HG03060 (cell line): Measurements from ENCODE around the gene NTM.

ENCODE experiments used
- ATAC-seq: cut with Tn5 transposase; IDR thresholded peaks from one replicate; pipeline ENCODE4 v1.9.1; 2021; ENCODE audit warnings: low read depth, moderate number of reproducible peaks; ENCODE audit not compliant: unreplicated experiment

NTM gene

DNA sequence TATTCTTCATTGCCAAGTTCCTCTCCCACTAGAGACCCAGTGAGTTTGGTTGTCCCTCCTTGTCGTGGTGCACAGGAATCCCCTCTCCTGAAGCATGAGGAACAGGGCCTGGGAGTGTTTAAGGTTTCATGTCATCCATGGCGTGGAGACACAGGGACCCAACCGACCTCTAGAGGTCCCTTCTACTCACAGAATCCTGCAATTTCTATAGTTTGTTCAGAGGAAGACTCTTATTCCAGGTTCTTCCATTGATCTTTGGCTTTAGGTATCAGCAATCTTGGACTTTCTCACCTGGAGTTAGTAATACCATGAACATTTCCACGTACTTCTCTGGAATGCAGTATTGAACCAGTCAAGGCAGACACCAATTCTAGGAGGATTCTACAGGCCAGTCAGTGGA, 548.2 kb downstream of the NTM start:
- ATAC-seq, result no peak

DNA sequence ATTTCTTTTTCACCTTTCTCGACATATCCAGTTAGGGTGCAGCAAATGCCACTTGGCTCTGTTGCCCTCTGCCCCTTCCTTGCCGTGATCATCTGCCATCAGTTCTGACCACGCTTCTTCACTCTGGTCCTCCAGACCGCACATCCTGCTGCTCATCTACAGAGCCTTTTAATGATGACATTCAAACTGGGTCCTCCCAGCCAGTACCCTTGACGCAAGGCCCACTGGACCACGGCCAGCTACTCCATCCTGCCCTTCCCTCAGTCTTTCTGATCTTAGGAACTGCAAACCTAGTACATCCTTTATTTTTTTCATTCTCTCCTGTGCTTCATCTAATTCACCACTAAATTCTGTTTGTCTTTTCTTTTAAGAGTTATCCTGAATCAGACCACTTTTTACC, 551.8 kb downstream of the NTM start:
- ATAC-seq, result no peak

DNA sequence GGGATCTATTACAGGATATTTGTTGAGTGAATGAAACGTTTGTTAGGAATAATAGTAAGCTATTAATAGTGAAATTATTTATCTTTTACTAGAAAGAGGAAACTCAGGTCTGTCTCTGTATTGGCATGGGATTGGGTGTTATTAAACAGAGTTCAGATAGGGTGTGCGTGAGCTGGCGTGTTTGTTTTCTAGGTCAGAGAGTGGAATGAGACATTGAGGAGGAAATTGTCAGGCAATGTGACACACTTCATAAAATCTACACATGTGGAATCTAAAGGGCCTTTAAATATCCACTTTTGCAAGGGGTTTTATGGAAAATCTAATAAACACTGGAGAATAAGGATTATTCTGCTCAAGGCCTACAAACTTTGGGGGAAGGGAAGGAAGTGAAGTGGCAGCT, 552.9 kb downstream of the NTM start:
- ATAC-seq, result no peak

DNA sequence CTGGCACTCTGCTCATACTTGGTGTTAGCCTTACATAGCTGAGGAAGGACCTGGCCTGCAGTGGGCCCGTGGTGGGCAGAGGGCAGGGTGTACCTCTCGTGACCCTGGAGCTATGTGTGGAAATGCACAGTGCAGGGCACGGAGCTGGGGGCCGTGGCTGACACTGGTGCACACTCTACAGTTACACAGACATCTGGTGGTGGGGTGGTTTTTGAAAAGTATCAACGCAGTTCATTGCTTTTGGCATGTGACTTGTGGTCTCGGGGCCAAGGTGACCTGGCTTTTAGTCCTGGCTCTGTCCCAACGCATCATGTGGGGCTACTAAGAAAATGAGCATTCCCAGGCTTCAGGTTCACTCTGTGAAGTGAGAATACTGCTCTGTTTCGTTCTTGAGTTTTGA, 553.6 kb downstream of the NTM start:
- no peak for ATAC-seq

DNA sequence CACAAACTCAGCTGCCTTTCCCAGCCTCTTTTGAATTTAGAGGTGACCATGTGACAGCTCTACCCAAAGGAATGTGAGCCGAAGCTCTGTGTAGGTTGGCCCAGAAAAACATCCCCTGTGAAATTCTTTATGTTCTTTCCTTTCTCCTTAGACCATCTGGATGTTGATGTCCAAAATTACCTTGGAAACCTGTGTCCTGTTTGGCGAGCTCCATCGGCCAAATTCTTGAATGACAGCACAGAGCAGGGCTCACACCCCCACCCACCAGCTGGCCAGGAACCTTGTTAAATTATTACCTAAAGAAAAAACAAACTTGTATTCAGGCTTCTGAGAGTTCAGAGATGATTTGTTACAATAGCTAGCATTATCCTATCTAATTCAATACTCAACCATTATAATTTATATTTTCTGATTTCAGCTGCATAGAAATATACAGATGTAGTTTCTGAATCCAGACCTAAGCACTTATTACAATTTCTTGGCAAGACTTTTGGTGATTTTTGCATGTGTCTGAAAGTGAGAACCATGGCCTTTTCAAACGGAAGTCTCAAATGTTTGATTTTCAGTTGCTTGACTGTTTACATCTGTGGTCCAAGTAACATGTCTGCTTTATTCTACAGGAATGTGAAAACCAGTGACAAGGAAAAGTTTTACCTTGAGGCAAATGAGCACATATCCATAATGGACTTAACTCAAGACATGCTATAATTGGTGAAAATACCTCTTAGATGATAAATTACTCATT, 554.2 kb downstream of the NTM start:
- no peak for ATAC-seq

DNA sequence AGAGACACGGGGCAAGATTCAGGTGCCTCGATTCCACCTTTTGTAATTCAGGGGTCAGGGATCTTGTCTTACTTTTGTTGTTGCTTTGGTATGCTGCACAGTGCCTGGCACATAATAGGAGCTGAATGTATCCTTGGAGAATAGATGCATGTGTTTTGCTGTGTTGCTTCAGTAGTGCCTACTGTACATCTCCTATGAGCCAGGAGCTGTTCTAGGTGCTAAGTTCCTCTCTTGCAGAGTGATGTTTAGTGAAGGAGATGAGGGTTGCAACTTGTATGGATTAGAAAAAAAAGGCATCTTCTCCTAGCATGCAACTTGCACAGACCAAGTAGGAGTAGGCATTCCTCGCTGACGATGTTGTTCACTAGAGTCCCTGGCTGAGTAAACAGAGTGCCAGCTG, 555.4 kb downstream of the NTM start:
- ATAC-seq, result no peak

DNA sequence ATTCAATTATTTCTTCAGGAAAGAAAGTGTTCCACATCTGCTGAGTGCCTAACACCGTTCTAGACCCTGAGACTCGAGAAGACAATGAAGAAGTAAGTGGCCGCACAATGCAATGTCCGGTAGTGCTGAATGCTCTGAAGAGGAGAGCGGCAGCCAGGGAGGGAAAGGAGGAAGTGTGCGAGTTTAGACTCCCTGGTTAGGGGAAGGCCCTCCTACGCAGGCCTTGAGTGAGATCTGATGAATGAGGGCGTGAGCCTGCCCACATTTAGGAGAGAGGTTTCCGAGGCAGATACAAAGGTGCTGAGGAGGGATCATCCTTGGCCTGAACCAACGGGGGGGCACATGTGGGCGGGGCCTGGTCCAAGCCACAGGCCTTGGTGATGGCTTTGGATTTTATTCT, 558.6 kb downstream of the NTM start:
- peak; percentile 55 for ATAC-seq

DNA sequence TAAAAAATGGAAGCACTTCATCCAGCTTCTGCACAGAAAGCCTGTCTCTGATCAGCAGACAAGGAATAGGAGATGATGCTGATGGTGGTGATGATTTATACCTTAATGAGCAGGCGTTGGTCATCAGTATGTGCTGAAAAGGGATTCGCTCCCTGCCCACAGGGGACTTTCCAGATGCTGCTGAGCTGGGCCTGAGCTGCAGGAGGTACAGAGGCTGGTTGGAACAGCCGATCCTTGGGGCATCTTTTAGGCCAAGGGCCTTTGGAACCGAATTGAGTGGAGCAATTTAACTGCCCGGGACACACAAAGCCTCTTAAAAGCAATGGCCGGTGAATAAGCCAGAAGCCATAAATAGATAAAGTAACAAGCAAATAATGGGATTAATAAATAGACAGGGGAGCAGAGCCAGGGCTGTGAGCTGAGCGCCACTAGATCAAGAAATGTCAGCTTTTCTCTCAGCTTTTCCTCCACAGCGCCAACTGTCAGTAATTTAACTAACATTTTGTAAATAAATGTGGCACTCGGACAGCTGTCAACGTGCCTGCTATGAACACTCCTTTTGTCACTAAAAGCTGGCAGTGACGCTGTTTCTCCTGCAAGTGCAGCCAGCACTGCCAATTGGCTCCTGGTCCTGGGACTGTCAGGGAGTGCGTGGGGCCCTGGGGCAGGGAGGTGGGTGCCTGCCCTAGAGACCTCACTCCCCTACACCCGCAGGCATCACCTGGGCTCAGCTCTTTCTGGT, 562.3 kb downstream of the NTM start:
- ATAC-seq, result no peak

DNA sequence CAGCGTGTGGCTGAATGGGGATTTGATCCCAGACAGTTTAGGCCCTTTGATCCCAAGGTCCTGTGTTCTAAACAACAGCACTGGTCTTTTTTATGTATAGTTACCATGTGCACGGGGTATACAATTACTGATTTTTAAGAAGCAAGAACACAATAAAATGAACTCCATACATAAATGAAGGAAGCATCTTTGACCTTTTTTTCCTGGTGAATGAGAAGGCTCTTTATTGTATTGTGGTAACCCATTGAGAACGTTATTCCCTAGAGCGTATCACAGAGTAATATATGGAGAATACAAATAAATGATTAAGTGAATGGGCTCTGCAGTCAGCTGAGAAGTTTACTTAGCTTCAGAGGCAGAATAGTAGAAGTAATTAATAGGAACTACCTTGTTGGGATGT, 563.6 kb downstream of the NTM start:
- ATAC-seq, result no peak

DNA sequence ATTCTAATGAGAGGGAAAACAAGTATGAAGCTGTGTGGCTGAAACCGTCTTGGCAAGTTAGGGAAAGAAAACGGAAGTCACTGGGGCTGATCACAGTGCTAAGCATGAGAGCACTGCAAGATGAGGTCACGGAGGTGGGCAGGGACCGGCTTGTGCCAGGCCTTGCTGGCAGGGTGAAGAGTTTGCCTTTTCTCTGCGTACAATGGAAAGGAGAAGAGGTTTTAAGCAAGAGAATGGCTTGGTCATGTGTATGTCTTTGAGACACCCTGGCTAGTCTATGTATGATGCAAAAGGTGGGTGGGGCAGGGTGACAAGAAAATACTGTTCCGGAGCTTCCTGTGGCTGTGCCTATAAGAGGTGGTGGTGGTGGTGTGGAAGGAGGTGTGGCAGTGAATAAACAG, 567.9 kb downstream of the NTM start:
- no peak for ATAC-seq

DNA sequence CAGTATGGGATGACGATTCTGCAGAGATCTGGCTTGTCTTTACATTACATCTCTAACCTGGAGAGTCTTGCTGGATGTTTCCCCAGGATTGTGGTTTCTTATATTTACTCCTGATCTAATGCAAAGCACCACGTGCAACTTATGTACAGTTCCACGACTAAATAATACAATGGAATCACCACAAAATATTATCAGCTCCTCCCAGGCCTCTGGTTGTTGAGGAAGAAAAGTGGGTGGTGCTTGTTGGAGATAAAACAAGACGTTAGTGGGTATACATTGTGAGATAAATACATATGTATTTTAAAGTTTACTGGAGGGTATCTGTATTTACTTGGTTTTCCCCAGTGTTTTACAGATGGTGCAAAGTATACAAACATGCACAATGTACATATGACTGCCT, 569.7 kb downstream of the NTM start:
- no peak for ATAC-seq

DNA sequence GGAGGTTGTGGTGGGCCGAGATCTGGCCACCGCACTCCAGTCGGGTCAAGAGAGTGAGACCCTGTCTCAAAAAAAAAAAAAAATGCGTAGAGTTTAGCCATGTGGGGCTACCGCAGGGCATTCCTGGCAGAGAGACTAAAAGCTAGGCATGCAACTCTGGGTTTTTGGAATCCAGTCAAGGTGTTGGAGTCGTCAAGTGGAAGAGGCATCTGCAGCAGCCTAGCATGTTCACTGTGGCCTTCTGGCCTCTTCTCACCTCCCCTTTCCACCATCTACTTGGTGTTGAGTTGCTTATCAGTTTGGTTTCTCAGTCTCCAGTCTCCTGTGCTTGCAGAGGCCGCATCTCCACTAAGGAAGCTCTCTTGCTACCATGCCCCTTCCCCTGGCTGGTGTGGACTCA, 572.5 kb downstream of the NTM start:
- ATAC-seq, result no peak

DNA sequence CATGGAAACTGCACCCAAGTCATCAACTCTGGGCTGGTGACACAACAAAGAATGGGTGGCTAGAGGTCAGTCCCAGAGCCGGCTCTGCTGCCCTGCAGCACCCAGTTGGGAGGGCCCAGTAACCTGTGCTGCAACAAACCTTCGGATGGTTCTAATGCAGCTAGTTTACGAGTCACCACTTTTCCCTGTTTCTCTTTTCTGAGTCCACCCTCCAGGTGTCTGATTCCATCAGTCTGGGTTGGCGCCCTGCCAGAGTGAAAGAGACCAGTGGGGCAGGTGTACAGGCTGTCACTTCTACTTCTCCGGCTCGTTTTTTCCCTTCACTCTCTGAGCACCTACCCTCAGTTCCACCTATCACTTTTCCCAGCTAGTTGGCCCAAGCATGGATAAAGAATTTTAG, 572.9 kb downstream of the NTM start:
- ATAC-seq, result no peak

DNA sequence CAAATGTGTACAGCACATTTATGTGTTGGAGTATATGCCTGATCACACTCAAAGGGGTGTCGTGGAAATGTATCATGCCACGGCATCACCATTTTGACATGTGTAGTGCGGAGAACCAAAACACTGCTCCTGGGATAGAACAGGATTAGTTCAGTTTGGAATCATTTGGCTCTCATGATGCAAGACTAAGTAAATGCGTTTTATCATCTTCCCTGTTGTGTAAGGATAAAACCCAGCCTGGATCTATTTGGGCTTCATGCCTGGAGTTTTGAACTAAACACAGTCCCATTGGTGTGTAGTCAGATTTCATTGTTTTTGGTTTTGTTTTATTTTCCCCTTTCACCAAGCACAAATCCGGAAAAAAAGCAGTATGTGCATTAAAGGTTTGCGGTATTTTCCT, 574.3 kb downstream of the NTM start:
- no peak for ATAC-seq

DNA sequence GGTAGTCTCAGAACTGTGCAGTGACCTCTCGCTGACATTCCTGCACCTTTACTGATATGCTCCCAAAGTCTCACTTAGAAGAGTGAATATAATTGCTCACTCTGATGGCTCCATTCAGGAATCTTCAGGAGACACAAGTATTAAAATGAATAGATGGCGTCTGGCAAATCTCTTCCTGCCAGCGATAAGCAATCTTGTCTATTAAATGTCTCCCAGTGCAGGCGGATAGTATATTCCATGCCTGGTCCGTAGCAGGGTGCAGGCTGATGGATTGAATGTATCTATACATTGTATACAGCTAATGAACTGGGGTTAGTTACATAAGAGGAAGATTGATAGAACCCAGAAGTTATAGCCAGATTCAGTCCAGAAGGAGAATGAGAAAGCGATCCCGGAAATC, 575.3 kb downstream of the NTM start:
- no peak for ATAC-seq

DNA sequence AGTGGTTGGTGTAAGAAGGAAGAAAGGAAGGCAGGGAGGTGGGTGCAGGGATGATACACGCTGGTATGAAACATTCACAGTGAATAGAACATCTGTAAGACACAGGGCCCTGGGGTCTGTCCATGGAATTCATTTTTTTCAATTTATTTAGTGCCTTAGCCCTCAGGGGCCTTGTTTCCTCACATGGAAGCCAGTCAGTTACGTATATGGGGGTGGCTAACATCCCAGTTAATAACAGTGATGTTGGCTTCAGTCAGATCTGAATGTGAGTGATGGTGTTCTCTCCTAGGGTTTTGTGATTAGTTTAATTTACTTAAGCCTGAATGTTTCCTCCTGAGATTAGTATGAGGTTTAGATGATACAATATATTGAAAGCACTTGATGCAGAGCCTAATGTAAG, 577.1 kb downstream of the NTM start:
- no peak for ATAC-seq

DNA sequence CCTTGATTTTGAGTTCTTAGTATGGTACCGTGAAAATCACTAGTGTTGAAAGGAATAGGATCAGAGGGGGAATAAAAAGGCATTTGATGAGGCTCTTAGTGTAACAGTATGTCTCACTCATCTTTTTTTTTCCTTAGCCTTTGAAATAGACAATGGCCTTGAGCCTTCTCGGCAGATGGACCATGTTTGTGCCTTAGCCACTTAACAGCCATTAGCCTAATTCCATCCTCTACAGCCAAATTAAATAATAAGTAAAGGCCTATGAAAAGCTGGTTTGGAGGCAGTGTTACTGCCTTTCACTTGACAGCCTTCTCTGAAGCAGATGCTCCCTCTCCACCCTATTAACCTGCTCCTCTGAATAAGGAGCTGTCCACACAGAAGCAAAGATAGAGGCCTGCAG, 580.7 kb downstream of the NTM start:
- ATAC-seq, result no peak

DNA sequence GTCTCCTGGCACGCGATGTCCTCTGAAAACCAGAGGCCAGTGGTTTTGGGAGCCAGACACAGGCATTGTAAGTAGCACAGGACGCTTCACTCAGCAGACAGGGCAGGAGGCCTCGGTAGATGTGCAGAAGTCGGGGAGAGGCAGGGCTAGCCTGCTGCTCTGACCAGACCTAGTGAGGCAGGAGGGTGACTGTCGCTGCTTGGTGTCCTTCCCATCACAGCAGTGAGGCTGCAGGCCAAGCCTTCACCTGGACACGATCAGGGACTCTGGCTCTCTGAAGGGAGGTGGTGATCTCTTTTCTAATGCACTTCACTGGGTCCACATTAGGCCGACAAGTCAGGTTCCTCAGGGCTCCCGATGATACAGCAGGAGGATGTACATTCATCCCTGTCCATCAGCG, 583.7 kb downstream of the NTM start:
- no peak for ATAC-seq

DNA sequence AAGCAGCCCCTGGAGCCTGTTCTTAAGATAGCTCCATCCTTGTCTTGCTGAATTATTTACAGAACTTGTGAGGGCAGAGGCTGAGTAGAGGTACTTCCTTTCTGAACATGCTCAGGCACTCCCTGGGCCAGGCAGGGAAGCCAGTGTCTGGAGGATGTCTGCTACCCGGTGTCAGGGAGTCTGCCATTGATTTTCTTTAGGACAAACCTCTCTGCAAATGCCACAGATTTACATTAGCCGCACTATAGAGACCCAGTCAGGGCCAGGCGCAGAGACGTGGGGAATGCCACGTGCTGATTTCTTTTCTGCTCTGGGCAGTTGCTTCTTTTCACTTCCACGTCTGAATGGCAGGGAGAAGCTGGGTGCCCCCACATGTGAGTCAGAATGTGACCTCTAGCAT, 585.5 kb downstream of the NTM start:
- ATAC-seq, result no peak

DNA sequence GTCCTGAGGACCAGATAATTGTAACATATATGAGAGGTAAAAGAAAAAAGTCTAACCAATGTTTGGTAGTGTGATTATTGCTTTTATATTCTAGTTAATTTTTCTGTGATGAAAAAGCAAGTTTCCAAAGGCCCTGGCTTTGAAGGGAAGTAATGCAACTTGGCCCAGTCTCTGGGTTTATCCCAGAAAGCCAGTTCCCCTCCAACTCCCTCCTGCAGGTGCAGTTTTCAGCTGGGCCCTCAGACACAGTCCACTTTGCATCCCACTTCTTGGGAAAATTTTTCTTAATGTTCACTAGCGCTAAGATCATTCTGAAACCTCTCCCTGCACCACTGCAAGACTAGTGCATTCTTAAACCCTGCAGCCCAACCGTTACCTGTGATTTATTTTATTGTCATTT, 586.8 kb downstream of the NTM start:
- no peak for ATAC-seq

DNA sequence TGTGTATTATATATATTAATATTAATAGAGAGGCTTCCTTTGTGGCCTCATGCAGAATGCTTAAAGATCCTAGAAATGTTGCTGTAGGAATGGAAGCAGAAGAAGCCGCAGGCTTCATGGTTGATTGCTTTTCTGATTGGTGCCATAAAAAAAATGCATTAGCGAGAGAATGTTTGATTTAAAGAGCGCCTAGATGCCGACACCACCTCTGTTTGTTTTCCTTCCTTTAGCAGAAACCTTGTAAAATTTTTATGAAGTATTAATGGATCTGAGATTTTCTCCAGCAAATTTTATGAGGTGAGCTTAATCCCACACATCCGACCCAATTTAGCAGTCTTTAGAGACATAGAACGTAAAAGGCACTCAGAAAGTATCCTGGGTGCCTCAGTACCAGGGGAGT, 587.5 kb downstream of the NTM start:
- ATAC-seq, result no peak

DNA sequence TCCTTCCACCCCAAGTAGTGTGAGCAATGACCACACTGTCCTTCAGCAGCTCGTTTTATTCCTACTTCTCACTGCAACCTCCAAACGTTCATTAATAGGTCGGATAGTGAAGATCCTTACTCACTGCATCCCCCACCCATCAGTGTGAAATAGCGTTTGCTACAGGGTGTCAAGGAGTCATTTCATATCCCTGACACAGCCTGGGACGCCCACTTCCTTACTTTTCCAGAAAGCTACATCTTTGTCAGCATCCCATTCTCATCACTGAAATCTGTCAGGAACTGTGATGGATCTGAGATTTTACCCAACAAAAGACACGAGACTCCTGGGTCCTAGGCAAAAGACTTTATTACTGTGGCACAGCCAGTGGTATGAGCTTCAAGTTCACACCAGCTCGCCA, 592.4 kb downstream of the NTM start:
- no peak for ATAC-seq
